ENCODE measurements around the gene ANAPC7. TPM values are rescaled to one million over a fixed set of nuclear protein-coding genes. Genes with fewer than 3 reads are reported as not detected.

The ANAPC7 gene
- total and polyA plus RNA-seq, 2 donors (not counting 1 experiment from before 2014, with no cell fraction given): 48.7 to 49.5 TPM

- Histone ChIP-seq H3K9me3 (ENCODE audit: control insufficient read depth, insufficient read depth, low read depth, low read length) (no peaks in the 10 kb centered on the region), H4K20me1 (ENCODE audit: control insufficient read depth, extremely low read depth, insufficient read depth, low read length) (no peaks in the 10 kb centered on the region), H3K9ac (ENCODE audit: insufficient read depth, low read length) (no peak overlapping the region), H3K79me2 (ENCODE audit: control insufficient read depth, insufficient read depth, low read length) (no peaks in the 10 kb centered on the region), H2AFZ (ENCODE audit: low read length) (no peak overlapping the region), H3K4me1 (ENCODE audit: control insufficient read depth, extremely low read depth, insufficient read depth, low read length) (peaks cover 5% of the 10 kb centered on the region), H3K27me3 (ENCODE audit: control insufficient read depth, insufficient read depth, low read length) (no peaks in the 10 kb centered on the region), H3K36me3 (ENCODE audit: control insufficient read depth, insufficient read depth, low read length) (peaks cover 22% of the 10 kb centered on the region), H3K4me2 (ENCODE audit: extremely low read depth, insufficient read depth, low read length) (no peak overlapping the region), H3K4me3 (replicated peaks in 1 of 4; ENCODE audit: control extremely low read depth in 1 of 4, insufficient read depth in 1 of 4, low read depth in 3 of 4, low read length in 4 of 4) (no peak overlapping the region), H3K27ac (ENCODE audit: insufficient read depth, low read length) (no peak overlapping the region)
- TF ChIP-seq, protein P1, sequence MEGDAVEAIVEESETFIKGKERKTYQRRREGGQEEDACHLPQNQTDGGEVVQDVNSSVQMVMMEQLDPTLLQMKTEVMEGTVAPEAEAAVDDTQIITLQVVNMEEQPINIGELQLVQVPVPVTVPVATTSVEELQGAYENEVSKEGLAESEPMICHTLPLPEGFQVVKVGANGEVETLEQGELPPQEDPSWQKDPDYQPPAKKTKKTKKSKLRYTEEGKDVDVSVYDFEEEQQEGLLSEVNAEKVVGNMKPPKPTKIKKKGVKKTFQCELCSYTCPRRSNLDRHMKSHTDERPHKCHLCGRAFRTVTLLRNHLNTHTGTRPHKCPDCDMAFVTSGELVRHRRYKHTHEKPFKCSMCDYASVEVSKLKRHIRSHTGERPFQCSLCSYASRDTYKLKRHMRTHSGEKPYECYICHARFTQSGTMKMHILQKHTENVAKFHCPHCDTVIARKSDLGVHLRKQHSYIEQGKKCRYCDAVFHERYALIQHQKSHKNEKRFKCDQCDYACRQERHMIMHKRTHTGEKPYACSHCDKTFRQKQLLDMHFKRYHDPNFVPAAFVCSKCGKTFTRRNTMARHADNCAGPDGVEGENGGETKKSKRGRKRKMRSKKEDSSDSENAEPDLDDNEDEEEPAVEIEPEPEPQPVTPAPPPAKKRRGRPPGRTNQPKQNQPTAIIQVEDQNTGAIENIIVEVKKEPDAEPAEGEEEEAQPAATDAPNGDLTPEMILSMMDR (conservative IDR thresholded peaks at IDR 0.05 in 1 of 2, IDR thresholded peaks at IDR 0.05 in 1 of 2; ENCODE audit: low read depth in 1 of 2, low read length in 2 of 2): no peak
- no peak for TF ChIP-seq EZH2 (IDR thresholded peaks at IDR 0.05; ENCODE audit: low read length, missing control alignments)
- DNase-seq (ENCODE audit: low read depth in 2 of 2): no peak
Measured at GRCh38 chr12:110371408-110372055, 32.0 kb downstream of the ANAPC7 start.

GRCh38 chr12:110370732-110371231 is 32.7 kb downstream of the ANAPC7 start:
- TF ChIP-seq, protein P1 (conservative IDR thresholded peaks at IDR 0.05 in 1 of 2, IDR thresholded peaks at IDR 0.05 in 1 of 2; ENCODE audit: low read depth in 1 of 2, low read length in 2 of 2): no peak
- TF ChIP-seq EZH2 (IDR thresholded peaks at IDR 0.05; ENCODE audit: low read length, missing control alignments): no peak
- H3K4me3 ChIP-seq (replicated peaks in 1 of 4; ENCODE audit: control extremely low read depth in 1 of 4, insufficient read depth in 1 of 4, low read depth in 3 of 4, low read length in 4 of 4): no peak overlapping the region
- H4K20me1 ChIP-seq (ENCODE audit: control insufficient read depth, extremely low read depth, insufficient read depth, low read length): no peaks in the 10 kb centered on the region
- no peak overlapping the region for H3K4me2 ChIP-seq (ENCODE audit: extremely low read depth, insufficient read depth, low read length)
- no peak for DNase-seq (ENCODE audit: low read depth in 2 of 2)
- H3K27me3 ChIP-seq (ENCODE audit: control insufficient read depth, insufficient read depth, low read length): no peaks in the 10 kb centered on the region
- H2AFZ ChIP-seq (ENCODE audit: low read length): no peak overlapping the region
- no peak overlapping the region for H3K27ac ChIP-seq (ENCODE audit: insufficient read depth, low read length)
- no peaks in the 10 kb centered on the region for H3K79me2 ChIP-seq (ENCODE audit: control insufficient read depth, insufficient read depth, low read length)
- H3K9me3 ChIP-seq (ENCODE audit: control insufficient read depth, insufficient read depth, low read depth, low read length): no peaks in the 10 kb centered on the region
- H3K36me3 ChIP-seq (ENCODE audit: control insufficient read depth, insufficient read depth, low read length): peaks cover 22% of the 10 kb centered on the region
- H3K4me1 ChIP-seq (ENCODE audit: control insufficient read depth, extremely low read depth, insufficient read depth, low read length): peaks cover 5% of the 10 kb centered on the region
- H3K9ac ChIP-seq (ENCODE audit: insufficient read depth, low read length): no peak overlapping the region

GRCh38 chr12:110369992-110370391 is 33.5 kb downstream of the ANAPC7 start:
- TF ChIP-seq, protein P1 (conservative IDR thresholded peaks at IDR 0.05 in 1 of 2, IDR thresholded peaks at IDR 0.05 in 1 of 2; ENCODE audit: low read depth in 1 of 2, low read length in 2 of 2): no peak
- no peak for TF ChIP-seq EZH2 (IDR thresholded peaks at IDR 0.05; ENCODE audit: low read length, missing control alignments)
- peaks cover 20% of the 10 kb centered on the region for H3K36me3 ChIP-seq (ENCODE audit: control insufficient read depth, insufficient read depth, low read length)
- H3K9ac ChIP-seq (ENCODE audit: insufficient read depth, low read length): no peak overlapping the region

More at GRCh38 chr12:110369992-110370391, 33.5 kb downstream of the ANAPC7 start:
- Histone ChIP-seq H3K4me1 (ENCODE audit: control insufficient read depth, extremely low read depth, insufficient read depth, low read length) (peaks cover 5% of the 10 kb centered on the region), H3K27me3 (ENCODE audit: control insufficient read depth, insufficient read depth, low read length) (no peaks in the 10 kb centered on the region), H3K9me3 (ENCODE audit: control insufficient read depth, insufficient read depth, low read depth, low read length) (no peaks in the 10 kb centered on the region), H3K79me2 (ENCODE audit: control insufficient read depth, insufficient read depth, low read length) (no peaks in the 10 kb centered on the region), H3K4me2 (ENCODE audit: extremely low read depth, insufficient read depth, low read length) (no peak overlapping the region), H4K20me1 (ENCODE audit: control insufficient read depth, extremely low read depth, insufficient read depth, low read length) (no peaks in the 10 kb centered on the region), H3K27ac (ENCODE audit: insufficient read depth, low read length) (no peak overlapping the region), H2AFZ (ENCODE audit: low read length) (no peak overlapping the region), H3K4me3 (replicated peaks in 1 of 4; ENCODE audit: control extremely low read depth in 1 of 4, insufficient read depth in 1 of 4, low read depth in 3 of 4, low read length in 4 of 4) (no peak overlapping the region)
- DNase-seq (ENCODE audit: low read depth in 2 of 2): no peak

Measured in fibroblast of lung (primary cell).